CD8-positive, alpha-beta memory T cell (primary cell): ENCODE measurements around the gene SIGLEC15. TPM values are rescaled to one million over a fixed set of nuclear protein-coding genes. Genes with fewer than 3 reads are reported as not detected.

Experiments
- CTCF ChIA-PET: fragments of 350-600 bp; sonication (Branson Sonifier 250); formaldehyde crosslinking; loops from one replicate; lab custom pipeline; 2021; ENCODE audit warnings: antibody characterized with exemption; lab: Charles Lee
- POLR2A ChIA-PET: fragments of 350-600 bp; sonication (Branson Sonifier 250); formaldehyde crosslinking; loops from one replicate; lab custom pipeline; 2021; ENCODE audit warnings: antibody characterized with exemption; lab: Charles Lee
- DNase-seq, 5 donors: peaks; one replicate each; pipeline versions ENCODE4 v3.0.0 to v3.0.0-alpha.2; 2020 to 2022; ENCODE audit warnings: mixed read lengths in 1 of 5
- H3K27ac ChIP-seq: one replicate; pipeline ENCODE4 v1.7.0; 2013; ENCODE audit warnings: low read depth, mild to moderate bottlenecking, low read length, moderate library complexity
- H3K27me3 ChIP-seq: 2 replicates; pipeline ENCODE4 v1.7.0; 2013; ENCODE audit warnings: low read length, mild to moderate bottlenecking; ENCODE audit not compliant: insufficient read depth, poor library complexity, severe bottlenecking
- H3K36me3 ChIP-seq: 2 replicates; pipeline ENCODE4 v1.7.0; 2013; ENCODE audit warnings: mild to moderate bottlenecking, low read length, moderate library complexity; ENCODE audit not compliant: insufficient read depth
- H3K4me1 ChIP-seq: 2 replicates; pipeline ENCODE4 v1.7.0; 2013; ENCODE audit warnings: mild to moderate bottlenecking, low read length, moderate library complexity; ENCODE audit not compliant: insufficient read depth
- H3K4me3 ChIP-seq: 2 replicates; pipeline ENCODE4 v1.7.0; 2013; ENCODE audit warnings: mild to moderate bottlenecking, low read length
- H3K9me3 ChIP-seq: 2 replicates; pipeline ENCODE4 v1.7.0; 2013; ENCODE audit warnings: mild to moderate bottlenecking, low read length
- H3K27ac Mint-ChIP-seq, 8 donors: one replicate each; pipeline ENCODE4 v1.8.0; 2020 to 2021; ENCODE audit warnings: mixed read lengths in 8 of 8, mild to moderate bottlenecking in 6 of 8, inconsistent platforms in 3 of 8, moderate library complexity in 3 of 8
- H3K27me3 Mint-ChIP-seq, 2 donors: one replicate each; pipeline ENCODE4 v1.8.0; 2020 to 2021; ENCODE audit warnings: mixed read lengths in 2 of 2, mild to moderate bottlenecking in 1 of 2, moderate library complexity in 1 of 2
- H3K36me3 Mint-ChIP-seq, 3 donors: one replicate each; pipeline ENCODE4 v1.8.0; 2020 to 2021; ENCODE audit warnings: mixed read lengths in 3 of 3, inconsistent platforms in 1 of 3, mild to moderate bottlenecking in 1 of 3
- H3K4me1 Mint-ChIP-seq, 3 donors: one replicate each; pipeline ENCODE4 v1.8.0; 2020 to 2021; ENCODE audit warnings: mixed read lengths in 3 of 3, inconsistent platforms in 1 of 3, mild to moderate bottlenecking in 1 of 3
- H3K4me3 Mint-ChIP-seq, 7 donors: one replicate each; pipeline ENCODE4 v1.8.0; 2020 to 2021; ENCODE audit warnings: mixed read lengths in 7 of 7, mild to moderate bottlenecking in 6 of 7, moderate library complexity in 4 of 7, inconsistent platforms in 2 of 7
- H3K9me3 Mint-ChIP-seq, 5 donors: one replicate each; pipeline ENCODE4 v1.8.0; 2020 to 2022; ENCODE audit warnings: mixed read lengths in 5 of 5, mild to moderate bottlenecking in 3 of 5, moderate library complexity in 2 of 5, inconsistent platforms in 1 of 5
- polyA plus RNA-seq: library from polyadenylated mRNA; unstranded; fragments of 300-500 nt; fragmentation: Illumina TruSeq; gene quantifications from one replicate; pipeline ENCODE4 v1.2.3, GENCODE V29; 2021
- total RNA-seq, 2 experiments: library from RNA; stranded (reverse); gene quantifications; one replicate each; pipeline ENCODE4 v1.2.3, GENCODE V29; 2021

The SIGLEC15 gene
- total and polyA plus RNA-seq, 3 experiments from 2014 or later, result 0.07 TPM; not detected in 2

DNA sequence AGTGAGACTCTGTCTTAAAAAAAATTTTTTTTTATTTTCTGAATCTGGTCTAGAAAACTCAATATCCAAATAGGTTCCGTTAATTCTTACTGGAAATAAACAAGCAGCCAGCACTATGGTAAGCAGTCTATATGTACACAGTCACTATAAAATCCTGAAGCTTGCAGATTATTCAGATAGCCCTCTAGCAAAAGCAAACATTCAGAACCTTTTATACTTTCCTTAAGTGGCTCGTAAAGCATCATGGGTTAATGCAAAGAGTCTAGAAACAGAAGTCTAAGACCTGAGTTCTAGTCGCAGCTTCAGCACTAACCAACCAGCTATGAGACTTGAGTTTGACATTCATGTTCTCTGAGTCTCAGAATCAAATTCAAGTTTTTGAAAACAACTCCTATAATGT is 51.9 kb downstream of the SIGLEC15 start:
- Histone ChIP-seq H3K27me3 (no peaks in the 10 kb centered on the region), H3K4me3 (no peak overlapping the region), H3K27ac (no peak overlapping the region), H3K36me3 (peaks cover 10% of the 10 kb centered on the region), H3K4me1 (peaks cover 21% of the 10 kb centered on the region), H3K9me3 (no peaks in the 10 kb centered on the region)
- Mint-ChIP-seq H3K36me3 (peaks cover 23 to 73% (median 25%) of the 10 kb centered on the region in 3 donors), H3K4me3 (no peak overlapping the region), H3K27me3 (no peaks in the 10 kb centered on the region), H3K4me1 (peaks cover 28 to 38% (median 31%) of the 10 kb centered on the region in 3 donors), H3K27ac (peak overlapping the region in 1 of 8 donors; percentile 21), H3K9me3 (peaks cover 0 to 4% (median 0%) of the 10 kb centered on the region in 5 donors)
- POLR2A ChIA-PET, result no interaction called here
- DNase-seq, result no peak
- CTCF ChIA-PET, result interaction anchor here (0.9 to 5.8 kb wide), 3 partner anchors 13 to 214 kb away, joined by 3 to 120 read pairs (median 3); no protein-coding TSS in a partner anchor

DNA sequence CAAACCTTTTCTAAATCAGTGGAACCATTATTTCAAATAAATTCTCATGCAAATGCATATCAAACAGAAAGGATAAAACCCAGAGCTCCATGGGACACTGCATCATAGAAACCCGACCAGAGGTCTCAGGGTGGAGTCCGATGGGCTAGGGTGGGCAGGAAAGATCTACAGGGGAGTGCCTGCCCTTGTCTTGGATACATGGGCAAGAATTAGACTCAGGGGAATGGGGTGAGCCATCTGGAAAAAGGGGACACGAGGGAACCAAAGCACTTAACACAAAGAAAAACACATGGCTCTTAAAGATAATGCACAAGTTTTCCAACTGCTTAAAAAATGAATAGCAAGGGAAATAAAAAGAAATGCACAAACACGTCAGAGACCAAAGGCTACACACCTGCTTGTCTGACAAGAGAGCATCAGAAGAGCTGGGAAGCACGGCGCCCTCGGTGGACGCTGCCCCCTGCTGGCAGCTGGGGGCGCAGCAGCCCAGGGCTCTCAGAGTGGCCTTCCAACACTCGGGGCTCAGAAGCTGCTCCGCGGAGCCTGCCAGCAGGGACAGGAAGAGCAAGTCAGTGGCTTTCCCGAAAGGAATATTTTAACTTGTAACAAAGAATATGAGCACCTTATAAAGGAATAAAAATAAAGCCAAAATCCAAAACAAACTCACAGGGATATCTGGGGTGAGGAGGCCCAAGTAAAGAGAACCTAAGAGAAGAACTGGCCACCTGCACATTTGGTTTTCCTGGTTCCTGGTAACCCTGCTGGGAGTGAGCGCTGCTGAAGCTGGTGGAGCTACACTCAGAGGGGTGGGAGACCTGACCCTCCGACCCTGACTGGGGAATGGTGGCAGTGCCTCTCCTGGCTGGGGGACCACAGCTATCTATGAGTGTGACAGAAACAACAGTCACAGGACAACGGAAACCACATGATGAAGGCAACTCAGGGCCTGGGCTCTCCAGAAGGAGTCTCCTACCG is 54.5 kb downstream of the SIGLEC15 start:
- Histone ChIP-seq H3K9me3 (no peaks in the 10 kb centered on the region), H3K27ac (no peak overlapping the region), H3K4me3 (no peak overlapping the region), H3K36me3 (peaks cover 10% of the 10 kb centered on the region), H3K4me1 (peaks cover 6% of the 10 kb centered on the region), H3K27me3 (no peaks in the 10 kb centered on the region)
- Mint-ChIP-seq H3K9me3 (peaks cover 0 to 4% (median 0%) of the 10 kb centered on the region in 5 donors), H3K36me3 (peaks cover 14 to 71% (median 22%) of the 10 kb centered on the region in 3 donors), H3K27ac (peak overlapping the region in 6 of 8 donors; percentile 4 to 76 (median 46)), H3K4me1 (peaks cover 12 to 19% (median 15%) of the 10 kb centered on the region in 3 donors), H3K4me3 (peak overlapping the region in 1 of 7 donors; percentile 0), H3K27me3 (no peaks in the 10 kb centered on the region)
- CTCF ChIA-PET, result interaction anchor here (0.7 to 5.8 kb wide), 36 partner anchors 10 to 261 kb away, joined by 3 to 120 read pairs (median 4); partner anchors contain the start of gene SLC14A1
- peak; percentile 53 to 74 (median 57) for DNase-seq
- POLR2A ChIA-PET, result interaction anchor here (1.6 kb wide), 1 partner anchor 215 kb away, joined by 8 read pairs; no protein-coding TSS in a partner anchor

DNA sequence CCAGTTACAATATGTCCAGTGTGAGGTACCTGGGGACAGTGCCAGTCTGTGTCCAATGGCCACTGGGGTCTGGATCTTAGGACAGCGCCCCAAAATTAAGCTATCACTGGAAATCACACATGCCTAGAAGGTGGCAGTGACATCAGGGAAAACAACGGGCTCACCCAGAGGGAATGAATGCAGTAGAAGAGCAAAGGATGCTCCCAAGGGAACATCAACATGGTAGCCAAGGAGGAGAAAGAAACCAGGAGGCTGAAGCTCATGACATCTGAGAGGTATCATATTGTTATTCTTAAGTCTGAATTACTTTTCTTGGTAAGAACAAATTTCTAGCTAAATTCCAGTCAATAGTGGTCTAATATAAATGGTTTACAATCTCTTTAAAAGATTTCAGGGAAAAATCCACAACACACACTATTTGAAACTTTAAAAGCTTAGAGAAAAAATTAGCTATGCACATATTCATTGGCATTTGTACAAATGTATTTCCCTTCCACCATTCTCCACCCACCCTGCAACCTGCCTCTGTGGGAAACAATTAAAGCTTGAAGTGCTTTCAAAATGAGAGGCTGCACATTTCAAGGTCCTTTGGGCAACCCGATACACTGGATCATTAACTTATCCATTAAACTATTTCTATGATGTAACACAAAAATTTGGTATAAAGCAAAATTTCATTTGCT is 55.5 kb downstream of the SIGLEC15 start:
- DNase-seq, result no peak
- POLR2A ChIA-PET, result no interaction called here
- peaks cover 10% of the 10 kb centered on the region for H3K36me3 ChIP-seq
- H3K4me1 ChIP-seq, result no peaks in the 10 kb centered on the region
- no peaks in the 10 kb centered on the region for H3K27me3 Mint-ChIP-seq
- peaks cover 7 to 12% (median 9%) of the 10 kb centered on the region in 3 donors for H3K4me1 Mint-ChIP-seq
- H3K27me3 ChIP-seq, result no peaks in the 10 kb centered on the region
- H3K27ac Mint-ChIP-seq, result peak overlapping the region in 3 of 8 donors; percentile 31 to 56 (median 47)
- no peaks in the 10 kb centered on the region for H3K9me3 Mint-ChIP-seq
- CTCF ChIA-PET, result interaction anchor here (0.8 to 5.8 kb wide), 20 partner anchors 14 to 262 kb away, joined by 3 to 120 read pairs (median 7); no protein-coding TSS in a partner anchor
- H3K36me3 Mint-ChIP-seq, result peaks cover 7 to 69% (median 17%) of the 10 kb centered on the region in 3 donors
- no peaks in the 10 kb centered on the region for H3K9me3 ChIP-seq
- no peak overlapping the region for H3K4me3 Mint-ChIP-seq
- H3K27ac ChIP-seq, result no peak overlapping the region
- no peak overlapping the region for H3K4me3 ChIP-seq

- H3K4me1 Mint-ChIP-seq, result peaks cover 6 to 11% (median 8%) of the 10 kb centered on the region in 3 donors
- Histone ChIP-seq H3K4me3 (no peak overlapping the region), H3K9me3 (no peaks in the 10 kb centered on the region), H3K4me1 (no peaks in the 10 kb centered on the region), H3K36me3 (peaks cover 13% of the 10 kb centered on the region), H3K27ac (no peak overlapping the region), H3K27me3 (no peaks in the 10 kb centered on the region)
- H3K9me3 Mint-ChIP-seq, result no peaks in the 10 kb centered on the region
- H3K36me3 Mint-ChIP-seq, result peaks cover 3 to 68% (median 12%) of the 10 kb centered on the region in 3 donors
- no peak for DNase-seq
- POLR2A ChIA-PET, result no interaction called here
- no peak overlapping the region for H3K27ac Mint-ChIP-seq
- no peak overlapping the region for H3K4me3 Mint-ChIP-seq
- H3K27me3 Mint-ChIP-seq, result no peaks in the 10 kb centered on the region
- CTCF ChIA-PET, result no interaction called here
These were observed 62.1 kb downstream of the SIGLEC15 start for GRCh38 chr18:45887585-45887984.

- Mint-ChIP-seq H3K27ac (peak overlapping the region in 3 of 8 donors; percentile 54 to 92 (median 66)), H3K36me3 (peaks cover 0 to 68% (median 12%) of the 10 kb centered on the region in 3 donors), H3K4me3 (no peak overlapping the region), H3K9me3 (no peaks in the 10 kb centered on the region), H3K27me3 (no peaks in the 10 kb centered on the region), H3K4me1 (peaks cover 6 to 11% (median 8%) of the 10 kb centered on the region in 3 donors)
- Histone ChIP-seq H3K4me3 (no peak overlapping the region), H3K27ac (no peak overlapping the region), H3K4me1 (no peaks in the 10 kb centered on the region), H3K9me3 (no peaks in the 10 kb centered on the region), H3K27me3 (no peaks in the 10 kb centered on the region), H3K36me3 (peaks cover 13% of the 10 kb centered on the region)
- ChIA-PET CTCF (no interaction called here), POLR2A (no interaction called here)
- DNase-seq, result no peak
These were observed 64.1 kb downstream of the SIGLEC15 start for GRCh38 chr18:45889419-45890064.

- ChIA-PET POLR2A (no interaction called here), CTCF (interaction anchor here (0.7 to 1.3 kb wide), 2 partner anchors 14 to 53 kb away, joined by 3 read pairs; no protein-coding TSS in a partner anchor)
- no peak overlapping the region for H3K27ac ChIP-seq
These were observed 65.1 kb downstream of the SIGLEC15 start for GRCh38 chr18:45890606-45891005.

DNA sequence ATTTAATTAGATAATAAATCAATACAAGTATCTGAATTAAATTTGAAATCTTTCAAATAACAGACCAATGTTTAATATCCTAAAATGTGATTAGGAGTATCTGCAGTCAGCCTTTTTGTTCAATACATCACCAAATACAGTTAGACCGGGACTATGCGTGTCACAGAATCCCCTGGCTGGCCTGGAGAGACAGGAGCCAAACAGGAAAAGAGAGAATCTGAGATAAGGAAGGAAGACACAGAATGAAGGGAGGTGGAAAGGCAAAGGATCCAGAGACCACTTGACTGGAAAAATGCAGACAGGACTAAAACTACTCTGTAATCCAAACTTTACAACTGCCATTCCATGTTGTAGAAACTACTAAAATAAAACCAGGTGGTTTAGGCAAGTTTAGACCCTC is 66.3 kb downstream of the SIGLEC15 start:
- peak overlapping the region in 5 of 8 donors; percentile 24 to 74 (median 69) for H3K27ac Mint-ChIP-seq

More at GRCh38 chr18:45890606-45891005, 65.1 kb downstream of the SIGLEC15 start:
- peaks cover 17% of the 10 kb centered on the region for H3K36me3 ChIP-seq
- Mint-ChIP-seq H3K4me3 (peak overlapping the region in 1 of 7 donors; percentile 36), H3K27ac (peak overlapping the region in 5 of 8 donors; percentile 3 to 91 (median 49)), H3K9me3 (no peaks in the 10 kb centered on the region), H3K4me1 (peaks cover 6 to 11% (median 8%) of the 10 kb centered on the region in 3 donors), H3K36me3 (peaks cover 0 to 75% (median 20%) of the 10 kb centered on the region in 3 donors), H3K27me3 (no peaks in the 10 kb centered on the region)
- H3K9me3 ChIP-seq, result no peaks in the 10 kb centered on the region
- H3K4me3 ChIP-seq, result no peak overlapping the region
- H3K4me1 ChIP-seq, result no peaks in the 10 kb centered on the region
- no peaks in the 10 kb centered on the region for H3K27me3 ChIP-seq
- no peak for DNase-seq

More for the DNA sequence above, 66.3 kb downstream of the SIGLEC15 start:
- Histone ChIP-seq H3K4me1 (no peaks in the 10 kb centered on the region), H3K9me3 (no peaks in the 10 kb centered on the region), H3K4me3 (no peak overlapping the region), H3K27me3 (no peaks in the 10 kb centered on the region), H3K27ac (no peak overlapping the region), H3K36me3 (peaks cover 17% of the 10 kb centered on the region)
- ChIA-PET CTCF (no interaction called here), POLR2A (no interaction called here)
- no peak for DNase-seq
- H3K36me3 Mint-ChIP-seq, result peaks cover 0 to 76% (median 26%) of the 10 kb centered on the region in 3 donors
- H3K27me3 Mint-ChIP-seq, result no peaks in the 10 kb centered on the region
- H3K4me3 Mint-ChIP-seq, result no peak overlapping the region
- H3K9me3 Mint-ChIP-seq, result no peaks in the 10 kb centered on the region
- peaks cover 6 to 11% (median 8%) of the 10 kb centered on the region in 3 donors for H3K4me1 Mint-ChIP-seq
